GM23338 (cell line): ENCODE results near the gene MEOX2. TPM values are rescaled to one million over a fixed set of nuclear protein-coding genes. Genes with fewer than 3 reads are reported as not detected.

Experiments used
- ATAC-seq: fragments of 200-7000 bp; cut with Tn5 transposase; 3 replicates; pipeline ENCODE4 v1.9.1; 2020
- DNase-seq: peaks from one replicate; pipeline ENCODE4 v3.0.0-alpha.2; 2015; ENCODE audit warnings: low spot score
- H2AFZ ChIP-seq: fragments of 200-600 bp; sonication (generic); 2 replicates; pipeline ENCODE4 v1.8.0; 2016; ENCODE audit warnings: antibody characterized with exemption, mild to moderate bottlenecking, moderate library complexity
- H3F3A ChIP-seq: fragments of 200-600 bp; sonication (generic); replicated peaks from 2 replicates; pipeline ENCODE4 v1.8.0; 2017; ENCODE audit warnings: antibody characterized with exemption, mixed run types, low read depth
- H3K27ac ChIP-seq: fragments of 200-600 bp; sonication (generic); 2 replicates; pipeline ENCODE4 v1.6.1; 2016; ENCODE audit warnings: low read depth
- H3K27me3 ChIP-seq: fragments of 200-600 bp; sonication (generic); 2 replicates; pipeline ENCODE4 v1.8.0; 2016; ENCODE audit warnings: mild to moderate bottlenecking, mixed run types, moderate library complexity; ENCODE audit not compliant: insufficient read depth
- H3K36me3 ChIP-seq: fragments of 200-600 bp; sonication (generic); 2 replicates; pipeline ENCODE4 v1.8.0; 2016; ENCODE audit warnings: mild to moderate bottlenecking; ENCODE audit not compliant: insufficient read depth
- H3K4me1 ChIP-seq: fragments of 200-600 bp; sonication (generic); 2 replicates; pipeline ENCODE4 v1.8.0; 2016; ENCODE audit warnings: mild to moderate bottlenecking, moderate library complexity; ENCODE audit not compliant: insufficient read depth
- H3K4me2 ChIP-seq: fragments of 200-600 bp; sonication (generic); 2 replicates; pipeline ENCODE4 v1.7.1; 2017; ENCODE audit warnings: mixed run types
- H3K4me3 ChIP-seq: fragments of 200-600 bp; sonication (generic); 2 replicates; pipeline ENCODE4 v1.6.1; 2016; ENCODE audit warnings: mixed run types
- H3K79me2 ChIP-seq: fragments of 200-600 bp; sonication (generic); replicated peaks from 2 replicates; pipeline ENCODE4 v1.8.0; 2017; ENCODE audit warnings: mild to moderate bottlenecking; ENCODE audit not compliant: insufficient read depth
- H3K9me2 ChIP-seq: fragments of 200-600 bp; sonication (generic); 2 replicates; pipeline ENCODE4 v1.8.0; 2017; ENCODE audit not compliant: insufficient read depth
- H4K20me1 ChIP-seq: fragments of 200-600 bp; sonication (generic); replicated peaks from 2 replicates; pipeline ENCODE4 v1.8.0; 2017; ENCODE audit warnings: mild to moderate bottlenecking; ENCODE audit not compliant: insufficient read depth
- H3K27ac Mint-ChIP-seq: 2 replicates; pipeline ENCODE4 v1.8.0; 2020; ENCODE audit warnings: inconsistent platforms, mild to moderate bottlenecking, moderate library complexity, mixed read lengths
- H3K27me3 Mint-ChIP-seq: 3 replicates; pipeline ENCODE4 v1.8.0; 2022; ENCODE audit warnings: low read depth, mild to moderate bottlenecking, moderate library complexity, mixed read lengths, inconsistent platforms; ENCODE audit not compliant: insufficient read depth, poor library complexity
- H3K36me3 Mint-ChIP-seq: 3 replicates; pipeline ENCODE4 v1.8.0; 2021; ENCODE audit warnings: low read depth, mild to moderate bottlenecking, inconsistent platforms, moderate library complexity, mixed read lengths
- H3K4me1 Mint-ChIP-seq: 3 replicates; pipeline ENCODE4 v1.8.0; 2020; ENCODE audit warnings: mild to moderate bottlenecking, inconsistent platforms, mixed read lengths
- H3K4me3 Mint-ChIP-seq: 3 replicates; pipeline ENCODE4 v1.8.0; 2021; ENCODE audit warnings: moderate library complexity, mild to moderate bottlenecking, inconsistent platforms, mixed read lengths
- H3K9me3 Mint-ChIP-seq: 3 replicates; pipeline ENCODE4 v1.8.0; 2020; ENCODE audit warnings: moderate library complexity, mild to moderate bottlenecking, inconsistent platforms, mixed read lengths
- CREB1 ChIP-seq: fragments of 250-450 bp; sonication (Bioruptor Pico); IDR thresholded peaks from 2 replicates; pipeline ENCODE4 v1.5.0; 2020; ENCODE audit warnings: low read depth, mild to moderate bottlenecking, moderate library complexity
- EZH2 ChIP-seq: fragments of 200-600 bp; sonication (generic); IDR thresholded peaks from one replicate; pipeline ENCODE4 v1.8.0; 2017; ENCODE audit warnings: antibody characterized with exemption, mild to moderate bottlenecking, low read depth; ENCODE audit not compliant: unreplicated experiment
- EZH2phosphoT487 ChIP-seq: fragments of 200-600 bp; sonication (generic); IDR thresholded peaks from one replicate; pipeline ENCODE4 v1.8.1; 2018; ENCODE audit warnings: antibody characterized with exemption; ENCODE audit not compliant: unreplicated experiment
- JUNB ChIP-seq: IDR thresholded peaks from one replicate; pipeline ENCODE4 v1.6.1; 2016; ENCODE audit warnings: antibody characterized with exemption; ENCODE audit not compliant: unreplicated experiment
- NANOG ChIP-seq: IDR thresholded peaks from 2 replicates; pipeline ENCODE4 v1.6.1; 2016; ENCODE audit warnings: antibody characterized with exemption, borderline replicate concordance
- POLR2AphosphoS5 ChIP-seq: IDR thresholded peaks from 2 replicates; pipeline ENCODE4 v1.6.1; 2016; ENCODE audit warnings: antibody characterized with exemption, low read depth
- STAT1 ChIP-seq: IDR thresholded peaks from one replicate; pipeline ENCODE4 v1.6.1; 2016; ENCODE audit warnings: antibody characterized with exemption; ENCODE audit not compliant: unreplicated experiment
- ZNF114 ChIP-seq: fragments of 250-450 bp; sonication (Bioruptor Pico); IDR thresholded peaks from 2 replicates; pipeline ENCODE4 v1.5.0; 2020; ENCODE audit warnings: mild to moderate bottlenecking, moderate library complexity
- ZNF331 ChIP-seq: fragments of 250-450 bp; sonication (Bioruptor Pico); IDR thresholded peaks from 2 replicates; pipeline ENCODE4 v1.5.0; 2020; ENCODE audit warnings: low read depth, mild to moderate bottlenecking, moderate library complexity
- ZNF462 ChIP-seq: fragments of 250-450 bp; sonication (Bioruptor Pico); IDR thresholded peaks from 2 replicates; pipeline ENCODE4 v1.5.0; 2020; ENCODE audit warnings: mild to moderate bottlenecking, moderate library complexity
- polyA plus RNA-seq: library from polyadenylated mRNA; unstranded; fragments of >200 nt; fragmentation: Nextera tagmentation; extraction: Ambion mirVana; gene quantifications from 2 replicates; pipeline ENCODE4 v1.2.1, GENCODE V29; 2016
- total RNA-seq: library from RNA; depleted of rRNA; stranded (reverse); fragments of >200 nt; shearing (Covaris generic); gene quantifications from 2 replicates; pipeline ENCODE4 v1.2.3, GENCODE V29; 2014

MEOX2 gene
- total and polyA plus RNA-seq, 2 experiments from 2014 or later = 0.50 to 1.2 TPM

- TF ChIP-seq ZNF462 (CRISPR knock-in tag) = no peak
- no peak for TF ChIP-seq STAT1
- no peak for TF ChIP-seq ZNF114
- TF ChIP-seq NANOG = no peak
- no peak for TF ChIP-seq POLR2AphosphoS5
- TF ChIP-seq ZNF331 (CRISPR knock-in tag) = no peak
- TF ChIP-seq EZH2 = no peak
- TF ChIP-seq JUNB = no peak
- TF ChIP-seq EZH2phosphoT487 = no peak
- TF ChIP-seq CREB1 (CRISPR knock-in tag) = no peak
Observed at GRCh38 chr7:15709978-15710377, 23.5 kb upstream of the MEOX2 start (continued).

- no peak overlapping the region for H3K27ac Mint-ChIP-seq
- H3K4me1 Mint-ChIP-seq = peaks cover 8% of the 10 kb centered on the region; the same call in 2 of the 3 replicates
- Histone ChIP-seq H4K20me1 (no peaks in the 10 kb centered on the region), H3K9me2 (no peaks in the 10 kb centered on the region), H2AFZ (no peak overlapping the region), H3K4me3 (no peak overlapping the region), H3K4me2 (no peak overlapping the region), H3K4me1 (no peaks in the 10 kb centered on the region; the same call in 1 of the 2 replicates), H3K79me2 (no peaks in the 10 kb centered on the region), H3K36me3 (no peaks in the 10 kb centered on the region), H3K27me3 (no peaks in the 10 kb centered on the region), H3K27ac (no peak overlapping the region), H3F3A (no peaks in the 10 kb centered on the region)
- no peak for TF ChIP-seq NANOG
- TF ChIP-seq ZNF114 = no peak
- TF ChIP-seq EZH2 = no peak
- no peak for TF ChIP-seq STAT1
- no peak for TF ChIP-seq ZNF331 (CRISPR knock-in tag)
- no peaks in the 10 kb centered on the region for H3K9me3 Mint-ChIP-seq
- ATAC-seq (no peak), DNase-seq (no peak)
- H3K4me3 Mint-ChIP-seq = no peak overlapping the region
- no peaks in the 10 kb centered on the region for H3K36me3 Mint-ChIP-seq
- H3K27me3 Mint-ChIP-seq = no peaks in the 10 kb centered on the region
Observed at GRCh38 chr7:15707570-15707969, 21.1 kb upstream of the MEOX2 start.
